MCF 10A (cell line): Measurements from ENCODE around the gene CDC25A. TPM values are rescaled to one million over a fixed set of nuclear protein-coding genes. Genes with fewer than 3 reads are reported as not detected.

ENCODE experiments used
- BruUV-seq: library from RNA; stranded (reverse); fragments of 400-500 nt; replicated peaks from 2 replicates; lab custom pipeline; 2021; lab: Mats Ljungman, UMichigan
- CTCF ChIA-PET: fragments of 300-600 bp; sonication (Branson Sonifier 250); formaldehyde crosslinking; extraction: SDS; loops from one replicate; lab custom pipeline; 2021; ENCODE audit warnings: antibody characterized with exemption, inconsistent platforms; lab: Yijun Ruan, JAX
- POLR2A ChIA-PET: fragments of 300-600, 350-650 bp; sonication (Branson Sonifier 250); formaldehyde crosslinking; extraction: SDS; loops from one replicate; lab custom pipeline; 2020; ENCODE audit warnings: antibody characterized with exemption, inconsistent platforms; lab: Yijun Ruan, JAX
- DNase-seq: peaks from one replicate; pipeline ENCODE4 v3.0.0-alpha.2; 2018; ENCODE audit not compliant: unreplicated experiment
- H3K27ac Mint-ChIP-seq: one replicate; pipeline ENCODE4 v1.8.0; 2022; ENCODE audit warnings: mild to moderate bottlenecking, low read depth, mixed read lengths; ENCODE audit not compliant: unreplicated experiment
- H3K27me3 Mint-ChIP-seq: one replicate; pipeline ENCODE4 v1.8.0; 2022; ENCODE audit warnings: mixed read lengths; ENCODE audit not compliant: insufficient read depth, unreplicated experiment
- H3K36me3 Mint-ChIP-seq: one replicate; pipeline ENCODE4 v1.8.0; 2022; ENCODE audit warnings: mild to moderate bottlenecking, moderate library complexity, mixed read lengths; ENCODE audit not compliant: insufficient read depth, unreplicated experiment
- H3K4me1 Mint-ChIP-seq: one replicate; pipeline ENCODE4 v1.8.0; 2022; ENCODE audit warnings: mixed read lengths; ENCODE audit not compliant: insufficient read depth, unreplicated experiment
- H3K4me3 Mint-ChIP-seq: one replicate; pipeline ENCODE4 v1.8.0; 2022; ENCODE audit warnings: mild to moderate bottlenecking, moderate library complexity, mixed read lengths; ENCODE audit not compliant: unreplicated experiment
- H3K9me3 Mint-ChIP-seq: one replicate; pipeline ENCODE4 v1.8.0; 2022; ENCODE audit warnings: mixed read lengths; ENCODE audit not compliant: unreplicated experiment
- intact Hi-C: fragments of 100-400 bp; cut with micrococcal nuclease; formaldehyde crosslinking; loops from 2 replicates; pipeline ENCODE4 v1.14.1; 2022
- total RNA-seq: library from RNA; stranded (reverse); gene quantifications from 2 replicates; pipeline ENCODE4 v1.2.3, GENCODE V29; 2022
- TF ChIP-seq, protein P1 (sequence below): fragments of 200-600 bp; IDR thresholded peaks from one replicate; pipeline ENCODE4 v1.8.0; 2022; ENCODE audit warnings: antibody characterized with exemption, mild to moderate bottlenecking; ENCODE audit not compliant: unreplicated experiment

The CDC25A gene
- total RNA-seq, 1 experiment from 2014 or later: 8.6 TPM

DNA sequence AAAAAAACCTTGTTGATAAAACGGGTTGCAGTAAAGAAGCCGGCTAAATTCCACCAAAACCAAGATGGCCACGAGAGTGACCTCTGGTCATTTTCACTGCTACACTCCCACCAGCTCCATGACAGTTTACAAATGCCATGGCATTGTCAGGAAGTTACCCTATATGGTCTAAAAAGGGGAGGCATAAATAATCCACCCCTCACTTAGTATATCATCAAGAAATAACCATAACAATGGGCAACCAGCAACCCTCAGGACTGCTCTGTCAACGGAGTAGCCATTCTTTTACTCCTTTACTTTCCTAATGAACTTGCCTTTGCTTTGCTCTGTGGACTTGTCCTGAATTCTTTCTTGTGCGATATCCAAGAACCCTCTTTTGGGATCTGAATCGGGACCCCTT is 14.4 kb upstream of the CDC25A start:
- no peaks in the 10 kb centered on the region for H3K9me3 Mint-ChIP-seq
- H3K36me3 Mint-ChIP-seq: no peaks in the 10 kb centered on the region
- no peaks in the 10 kb centered on the region for H3K27me3 Mint-ChIP-seq
- POLR2A ChIA-PET: no interaction called here
- no peaks in the 10 kb centered on the region for H3K4me1 Mint-ChIP-seq
- BruUV-seq: no TSS peak
- no peak for DNase-seq
- no peak overlapping the region for H3K27ac Mint-ChIP-seq
- CTCF ChIA-PET: no interaction called here
- H3K4me3 Mint-ChIP-seq: no peak overlapping the region
- TF ChIP-seq, protein P1, sequence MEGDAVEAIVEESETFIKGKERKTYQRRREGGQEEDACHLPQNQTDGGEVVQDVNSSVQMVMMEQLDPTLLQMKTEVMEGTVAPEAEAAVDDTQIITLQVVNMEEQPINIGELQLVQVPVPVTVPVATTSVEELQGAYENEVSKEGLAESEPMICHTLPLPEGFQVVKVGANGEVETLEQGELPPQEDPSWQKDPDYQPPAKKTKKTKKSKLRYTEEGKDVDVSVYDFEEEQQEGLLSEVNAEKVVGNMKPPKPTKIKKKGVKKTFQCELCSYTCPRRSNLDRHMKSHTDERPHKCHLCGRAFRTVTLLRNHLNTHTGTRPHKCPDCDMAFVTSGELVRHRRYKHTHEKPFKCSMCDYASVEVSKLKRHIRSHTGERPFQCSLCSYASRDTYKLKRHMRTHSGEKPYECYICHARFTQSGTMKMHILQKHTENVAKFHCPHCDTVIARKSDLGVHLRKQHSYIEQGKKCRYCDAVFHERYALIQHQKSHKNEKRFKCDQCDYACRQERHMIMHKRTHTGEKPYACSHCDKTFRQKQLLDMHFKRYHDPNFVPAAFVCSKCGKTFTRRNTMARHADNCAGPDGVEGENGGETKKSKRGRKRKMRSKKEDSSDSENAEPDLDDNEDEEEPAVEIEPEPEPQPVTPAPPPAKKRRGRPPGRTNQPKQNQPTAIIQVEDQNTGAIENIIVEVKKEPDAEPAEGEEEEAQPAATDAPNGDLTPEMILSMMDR: no peak
- intact Hi-C loops: no loop called here

DNA sequence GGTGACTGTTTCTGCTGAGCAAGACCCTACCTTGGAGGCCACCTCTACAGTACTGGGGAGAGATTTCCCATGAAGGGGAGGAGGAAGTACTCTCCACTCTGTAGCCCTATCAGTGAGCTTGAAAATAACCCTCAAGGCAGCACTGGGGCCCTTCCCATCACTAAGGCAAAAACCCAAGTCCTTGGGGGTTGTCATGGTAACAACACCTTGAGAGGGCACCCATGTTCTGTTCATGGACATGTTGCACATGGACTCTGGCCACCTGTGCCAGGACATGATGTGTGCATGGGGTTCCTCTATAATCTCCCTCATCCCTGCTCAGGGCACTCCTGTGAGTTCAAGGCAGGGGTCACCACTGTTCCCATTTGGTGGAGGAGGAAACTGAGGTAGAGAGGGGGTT is 10.9 kb upstream of the CDC25A start:
- TF ChIP-seq, protein P1: no peak
- Mint-ChIP-seq H3K27ac (no peak overlapping the region), H3K27me3 (no peaks in the 10 kb centered on the region), H3K4me1 (no peaks in the 10 kb centered on the region), H3K4me3 (no peak overlapping the region), H3K9me3 (no peaks in the 10 kb centered on the region), H3K36me3 (no peaks in the 10 kb centered on the region)
- BruUV-seq: no TSS peak
- CTCF ChIA-PET: interaction anchor here (0.6 to 2.3 kb wide), 7 partner anchors 32 to 532 kb away, joined by 3 to 10 read pairs (median 3); no protein-coding TSS in a partner anchor
- intact Hi-C loops: no loop called here
- DNase-seq: no peak
- POLR2A ChIA-PET: no interaction called here

DNA sequence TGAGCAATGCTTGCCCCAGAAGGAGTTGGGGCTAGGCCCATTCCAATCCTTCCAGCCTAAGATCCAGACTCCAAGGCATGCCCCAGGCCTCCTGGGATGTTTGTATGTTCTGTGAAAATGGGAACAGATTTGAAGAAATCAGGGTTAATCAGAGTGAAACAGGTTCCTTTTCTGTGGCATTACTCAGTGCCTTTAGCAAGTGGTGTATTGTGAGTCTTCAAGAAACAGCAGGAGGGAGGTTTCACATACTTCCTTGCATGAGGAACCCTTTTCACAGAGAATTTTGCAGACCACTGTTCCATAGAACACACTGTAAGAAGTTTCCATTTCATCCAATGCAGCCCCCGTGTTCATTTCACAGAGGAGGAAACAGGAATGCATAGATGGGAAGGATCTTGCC is 8.4 kb upstream of the CDC25A start:
- intact Hi-C loops: no loop called here
- POLR2A ChIA-PET: no interaction called here
- H3K4me3 Mint-ChIP-seq: no peak overlapping the region
- H3K27me3 Mint-ChIP-seq: no peaks in the 10 kb centered on the region
- CTCF ChIA-PET: no interaction called here
- H3K27ac Mint-ChIP-seq: no peak overlapping the region
- no peaks in the 10 kb centered on the region for H3K4me1 Mint-ChIP-seq
- H3K36me3 Mint-ChIP-seq: no peaks in the 10 kb centered on the region
- no TSS peak for BruUV-seq
- no peaks in the 10 kb centered on the region for H3K9me3 Mint-ChIP-seq
- TF ChIP-seq, protein P1: no peak
- no peak for DNase-seq

DNA sequence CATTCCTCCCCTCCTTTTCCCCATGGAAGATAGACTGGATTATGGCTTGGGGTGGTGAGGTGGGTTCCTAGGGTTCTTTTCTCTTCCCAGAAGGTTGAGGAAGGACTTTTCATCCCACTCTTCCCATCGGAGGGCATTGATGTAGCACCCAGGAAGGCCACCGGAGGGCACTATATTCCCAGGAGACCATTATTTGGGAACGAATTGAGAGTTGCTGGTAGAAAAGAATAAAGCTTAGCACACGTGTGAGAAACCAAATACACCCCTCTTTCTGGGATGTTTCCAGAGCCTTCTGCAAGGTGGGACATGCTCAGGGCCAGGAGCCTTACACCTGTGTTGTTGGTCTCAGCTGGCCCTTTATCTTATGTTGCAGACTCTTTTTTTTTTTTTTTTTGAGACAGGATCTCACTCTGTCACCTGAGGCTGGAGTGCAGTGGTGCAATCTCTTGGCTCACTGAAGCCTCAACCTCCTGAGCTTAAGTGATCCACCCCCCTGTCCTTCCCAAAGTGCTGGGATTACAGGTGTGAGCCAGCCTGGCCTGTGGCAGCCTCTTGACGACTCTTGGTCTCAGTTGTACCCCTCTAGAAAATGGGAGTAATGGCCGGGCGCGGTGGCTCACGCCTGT is 6.3 kb upstream of the CDC25A start:
- H3K36me3 Mint-ChIP-seq: no peaks in the 10 kb centered on the region
- intact Hi-C loops: loop anchor here (1.0 to 5.0 kb wide), 4 partner anchors 38 to 353 kb away; no protein-coding TSS in a partner anchor
- peak; percentile 87 for DNase-seq
- ChIA-PET POLR2A (interaction anchor here (0.6 to 2.0 kb wide), 10 partner anchors 47 to 694 kb away, joined by 3 to 11 read pairs (median 6); partner anchors contain the start of genes CCDC51, TMA7 and ZNF589), CTCF (interaction anchor here (0.5 to 4.8 kb wide), 30 partner anchors 11 to 779 kb away, joined by 3 to 65 read pairs (median 5); partner anchors contain the start of genes CAMP, CCDC51 and TMA7)
- no peaks in the 10 kb centered on the region for H3K27me3 Mint-ChIP-seq
- H3K4me1 Mint-ChIP-seq: no peaks in the 10 kb centered on the region
- no peak overlapping the region for H3K4me3 Mint-ChIP-seq
- H3K27ac Mint-ChIP-seq: no peak overlapping the region
- no TSS peak for BruUV-seq
- TF ChIP-seq, protein P1: peak; percentile 94
- H3K9me3 Mint-ChIP-seq: no peaks in the 10 kb centered on the region
